Right lung (tissue), 5 donors: ENCODE data around the gene DCPS. TPM values are rescaled to one million over a fixed set of nuclear protein-coding genes. Genes with fewer than 3 reads are reported as not detected.
"Not testable (repeated sequence)": the region's sequence is repeated elsewhere in the genome, so short reads cannot be mapped to it uniquely, and the experiment has no call there.

ENCODE experiments used
- DNase-seq, 2 donors: peaks; one replicate each; pipeline ENCODE4 v3.0.0-alpha.2; 2013
- polyA plus RNA-seq, 5 donors: library from polyadenylated mRNA; unstranded; fragments of 120-200 nt; gene quantifications; one replicate each; pipeline versions ENCODE4 v1.2.1 to v1.2.3, GENCODE V29; 2013; ENCODE audit warnings: inconsistent platforms in 1 of 5, low replicate concordance in 1 of 5; ENCODE audit not compliant: insufficient read length in 5 of 5, insufficient read depth in 1 of 5

The DCPS gene
- polyA plus RNA-seq, 5 donors: 19.5 to 24.9 (median 21.4) TPM

GRCh38 chr11:126357969-126358762, 54.3 kb downstream of the DCPS start:
- no peak for DNase-seq

GRCh38 chr11:126358763-126359160, 54.9 kb downstream of the DCPS start:
- no peak for DNase-seq

GRCh38 chr11:126359431-126360048, 55.7 kb downstream of the DCPS start:
- DNase-seq: no peak

- no peak for DNase-seq
These were observed 56.2 kb downstream of the DCPS start for GRCh38 chr11:126360049-126360446.

- DNase-seq: no peak
These were observed 57.5 kb downstream of the DCPS start for GRCh38 chr11:126361400-126361799.

GRCh38 chr11:126362879-126363655, 59.2 kb downstream of the DCPS start:
- DNase-seq: no peak

- DNase-seq: no peak
These were observed 59.9 kb downstream of the DCPS start for GRCh38 chr11:126363706-126364248.

- DNase-seq: not testable (repeated sequence)
These were observed 60.9 kb downstream of the DCPS start for GRCh38 chr11:126364735-126365134.

- not testable (repeated sequence) for DNase-seq
These were observed 61.6 kb downstream of the DCPS start for GRCh38 chr11:126365508-126365907.

- no peak for DNase-seq
These were observed 62.4 kb downstream of the DCPS start for GRCh38 chr11:126366064-126366822.

GRCh38 chr11:126366823-126367654, 63.2 kb downstream of the DCPS start:
- DNase-seq: not testable (repeated sequence)

GRCh38 chr11:126367806-126368205, 63.9 kb downstream of the DCPS start:
- not testable (repeated sequence) for DNase-seq

GRCh38 chr11:126368336-126369119, 64.7 kb downstream of the DCPS start:
- DNase-seq: not testable (repeated sequence)

- no peak for DNase-seq
These were observed 66.2 kb downstream of the DCPS start for GRCh38 chr11:126370016-126370415.

- DNase-seq: no peak
These were observed 67.7 kb downstream of the DCPS start for GRCh38 chr11:126371595-126371994.

GRCh38 chr11:126373389-126374066, 69.7 kb downstream of the DCPS start:
- DNase-seq: not testable (repeated sequence)

GRCh38 chr11:126374562-126375300, 70.9 kb downstream of the DCPS start:
- not testable (repeated sequence) for DNase-seq

GRCh38 chr11:126375726-126376125, 71.9 kb downstream of the DCPS start:
- no peak for DNase-seq
